ENCODE results near the gene PKLR. TPM values are rescaled to one million over a fixed set of nuclear protein-coding genes. Genes with fewer than 3 reads are reported as not detected.

PKLR gene
- polyA plus RNA-seq, 1 donor from 2014 or later: not detected

DNA sequence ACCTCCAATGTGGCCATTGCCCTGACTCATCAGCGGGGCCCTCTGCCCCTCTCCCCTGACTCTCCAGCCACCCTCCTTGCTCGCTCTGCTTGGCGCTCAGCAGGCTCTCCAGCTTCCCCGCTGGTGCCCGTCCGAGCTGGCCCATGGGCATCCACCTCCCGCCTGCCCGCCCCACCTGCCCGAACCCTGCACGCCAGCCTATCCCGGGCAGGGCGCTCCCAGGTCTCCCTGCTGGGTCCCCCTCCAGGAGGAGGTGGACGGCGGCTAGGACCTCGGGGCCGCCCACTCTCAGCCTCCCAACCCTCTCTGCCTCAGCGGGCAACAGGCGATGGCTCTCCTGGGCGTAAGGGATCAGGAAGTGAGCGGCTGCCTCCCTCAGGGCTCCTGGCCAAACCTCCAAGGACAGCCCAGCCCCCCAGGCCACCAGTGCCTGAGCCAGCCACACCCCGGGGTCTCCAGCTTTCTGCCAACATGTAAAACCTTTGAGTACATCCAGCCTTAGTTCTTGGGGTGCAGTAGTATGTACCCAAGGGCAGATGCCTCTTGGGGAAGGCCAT, 13.2 kb downstream of the PKLR start:
- no peak overlapping the region for H2AFZ ChIP-seq (ENCODE audit: low read depth, low read length)
- TF ChIP-seq MXI1 (conservative IDR thresholded peaks at IDR 0.05; ENCODE audit: poor library complexity, severe bottlenecking) (no peak), EZH2 (IDR thresholded peaks at IDR 0.05; ENCODE audit: borderline replicate concordance, insufficient read depth, low read length, poor library complexity, severe bottlenecking) (no peak), TAF1 (IDR thresholded peaks at IDR 0.05; ENCODE audit: low read depth) (no peak), SMC3 (conservative IDR thresholded peaks at IDR 0.05; ENCODE audit: poor library complexity) (no peak), EP300 (conservative IDR thresholded peaks at IDR 0.05; ENCODE audit: poor library complexity, severe bottlenecking) (no peak), RAD21 (conservative IDR thresholded peaks at IDR 0.05) (no peak), POLR2AphosphoS5 (IDR thresholded peaks at IDR 0.05) (no peak), CTCF (IDR thresholded peaks at IDR 0.05; ENCODE audit: poor library complexity, severe bottlenecking) (no peak)
- TF ChIP-seq, protein P1, sequence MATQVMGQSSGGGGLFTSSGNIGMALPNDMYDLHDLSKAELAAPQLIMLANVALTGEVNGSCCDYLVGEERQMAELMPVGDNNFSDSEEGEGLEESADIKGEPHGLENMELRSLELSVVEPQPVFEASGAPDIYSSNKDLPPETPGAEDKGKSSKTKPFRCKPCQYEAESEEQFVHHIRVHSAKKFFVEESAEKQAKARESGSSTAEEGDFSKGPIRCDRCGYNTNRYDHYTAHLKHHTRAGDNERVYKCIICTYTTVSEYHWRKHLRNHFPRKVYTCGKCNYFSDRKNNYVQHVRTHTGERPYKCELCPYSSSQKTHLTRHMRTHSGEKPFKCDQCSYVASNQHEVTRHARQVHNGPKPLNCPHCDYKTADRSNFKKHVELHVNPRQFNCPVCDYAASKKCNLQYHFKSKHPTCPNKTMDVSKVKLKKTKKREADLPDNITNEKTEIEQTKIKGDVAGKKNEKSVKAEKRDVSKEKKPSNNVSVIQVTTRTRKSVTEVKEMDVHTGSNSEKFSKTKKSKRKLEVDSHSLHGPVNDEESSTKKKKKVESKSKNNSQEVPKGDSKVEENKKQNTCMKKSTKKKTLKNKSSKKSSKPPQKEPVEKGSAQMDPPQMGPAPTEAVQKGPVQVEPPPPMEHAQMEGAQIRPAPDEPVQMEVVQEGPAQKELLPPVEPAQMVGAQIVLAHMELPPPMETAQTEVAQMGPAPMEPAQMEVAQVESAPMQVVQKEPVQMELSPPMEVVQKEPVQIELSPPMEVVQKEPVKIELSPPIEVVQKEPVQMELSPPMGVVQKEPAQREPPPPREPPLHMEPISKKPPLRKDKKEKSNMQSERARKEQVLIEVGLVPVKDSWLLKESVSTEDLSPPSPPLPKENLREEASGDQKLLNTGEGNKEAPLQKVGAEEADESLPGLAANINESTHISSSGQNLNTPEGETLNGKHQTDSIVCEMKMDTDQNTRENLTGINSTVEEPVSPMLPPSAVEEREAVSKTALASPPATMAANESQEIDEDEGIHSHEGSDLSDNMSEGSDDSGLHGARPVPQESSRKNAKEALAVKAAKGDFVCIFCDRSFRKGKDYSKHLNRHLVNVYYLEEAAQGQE (IDR thresholded peaks at IDR 0.05; ENCODE audit: borderline replicate concordance): no peak
- no peaks in the 10 kb centered on the region for H4K20me1 ChIP-seq (ENCODE audit: insufficient read depth)
- no peak overlapping the region for H3K4me2 ChIP-seq (ENCODE audit: low read length)
- no peaks in the 10 kb centered on the region for H3K9me3 ChIP-seq (ENCODE audit: low read length)
- no peaks in the 10 kb centered on the region for H3K36me3 ChIP-seq (ENCODE audit: insufficient read depth, low read length)
- no peaks in the 10 kb centered on the region for H3K9me2 ChIP-seq (ENCODE audit: insufficient read depth, low read length)
- no peaks in the 10 kb centered on the region for H3K79me2 ChIP-seq (replicated peaks; ENCODE audit: insufficient read depth, low read length)
- peaks cover under 1% of the 10 kb centered on the region for H3K27me3 ChIP-seq (ENCODE audit: insufficient read depth, low read depth, low read length)
- no peaks in the 10 kb centered on the region for H3F3A ChIP-seq (ENCODE audit: insufficient read depth, low read length, poor library complexity, severe bottlenecking)
- no peak overlapping the region for H3K9ac ChIP-seq (ENCODE audit: low read length)
- no peak overlapping the region for H3K27ac ChIP-seq (ENCODE audit: low read length)
- no peak overlapping the region for H3K4me3 ChIP-seq (ENCODE audit: low read length)

- H3F3A ChIP-seq (ENCODE audit: insufficient read depth, low read length, poor library complexity, severe bottlenecking): no peaks in the 10 kb centered on the region
- H2AFZ ChIP-seq (ENCODE audit: low read depth, low read length): no peak overlapping the region
- no peaks in the 10 kb centered on the region for H4K20me1 ChIP-seq (ENCODE audit: insufficient read depth)
- H3K9me3 ChIP-seq (ENCODE audit: low read length): no peaks in the 10 kb centered on the region
- no peaks in the 10 kb centered on the region for H3K27me3 ChIP-seq (ENCODE audit: insufficient read depth, low read depth, low read length)
- TF ChIP-seq, protein P1 (IDR thresholded peaks at IDR 0.05; ENCODE audit: borderline replicate concordance): no peak
- no peak for TF ChIP-seq EZH2 (IDR thresholded peaks at IDR 0.05; ENCODE audit: borderline replicate concordance, insufficient read depth, low read length, poor library complexity, severe bottlenecking)
- TF ChIP-seq CTCF (IDR thresholded peaks at IDR 0.05; ENCODE audit: poor library complexity, severe bottlenecking): no peak
- no peak for TF ChIP-seq TAF1 (IDR thresholded peaks at IDR 0.05; ENCODE audit: low read depth)
- no peak for TF ChIP-seq RAD21 (conservative IDR thresholded peaks at IDR 0.05)
- TF ChIP-seq SMC3 (conservative IDR thresholded peaks at IDR 0.05; ENCODE audit: poor library complexity): no peak
- no peak for TF ChIP-seq EP300 (conservative IDR thresholded peaks at IDR 0.05; ENCODE audit: poor library complexity, severe bottlenecking)
- TF ChIP-seq POLR2AphosphoS5 (IDR thresholded peaks at IDR 0.05): no peak
- no peak for TF ChIP-seq MXI1 (conservative IDR thresholded peaks at IDR 0.05; ENCODE audit: poor library complexity, severe bottlenecking)
- H3K4me3 ChIP-seq (ENCODE audit: low read length): no peak overlapping the region
- no peaks in the 10 kb centered on the region for H3K79me2 ChIP-seq (replicated peaks; ENCODE audit: insufficient read depth, low read length)
- H3K9ac ChIP-seq (ENCODE audit: low read length): no peak overlapping the region
- H3K27ac ChIP-seq (ENCODE audit: low read length): no peak overlapping the region
- H3K36me3 ChIP-seq (ENCODE audit: insufficient read depth, low read length): no peaks in the 10 kb centered on the region
- no peak overlapping the region for H3K4me2 ChIP-seq (ENCODE audit: low read length)
- H3K9me2 ChIP-seq (ENCODE audit: insufficient read depth, low read length): no peaks in the 10 kb centered on the region
Observed at GRCh38 chr1:155286544-155286943, 14.7 kb downstream of the PKLR start.

Measured in neural cell (in vitro differentiated cells).